H1 (cell line): Measurements from ENCODE around the gene SEC22C. TPM values are rescaled to one million over a fixed set of nuclear protein-coding genes. Genes with fewer than 3 reads are reported as not detected.

Experiments
- CTCF ChIA-PET: fragments of 300-600 bp; sonication (Branson Sonifier 250); formaldehyde crosslinking; loops from one replicate; lab custom pipeline; 2021; ENCODE audit not compliant: partially characterized antibody; lab: Charles Lee
- POLR2A ChIA-PET: fragments of 300-600 bp; sonication (Branson Sonifier 250); formaldehyde crosslinking; loops from one replicate; lab custom pipeline; 2021; ENCODE audit warnings: inconsistent platforms; ENCODE audit not compliant: partially characterized antibody; lab: Charles Lee
- DNase-seq, 2 experiments: peaks; one replicate each; pipeline versions ENCODE4 v3.0.0 to v3.0.0-alpha.2; 2010 to 2022; ENCODE audit warnings: low spot score in 2 of 2, low read depth in 1 of 2, mixed read lengths in 1 of 2
- FAIRE-seq: peaks from 2 replicates; lab custom pipeline; 2011; peaks lifted over from hg19 to GRCh38; lab: Jason Lieb, UNC
- H2AFZ ChIP-seq: 2 replicates; pipeline ENCODE4 v1.8.1; 2012; ENCODE audit warnings: low read length, inconsistent platforms
- H2AK5ac ChIP-seq: 2 replicates; pipeline ENCODE4 v1.6.1; 2013; ENCODE audit warnings: low read depth, low read length
- H2BK120ac ChIP-seq: replicated peaks from 2 replicates; pipeline ENCODE3; 2013; ENCODE audit warnings: low read depth, low read length, inconsistent platforms
- H2BK12ac ChIP-seq: 2 replicates; pipeline ENCODE4 v1.6.1; 2013; ENCODE audit warnings: low read depth, low read length
- H2BK15ac ChIP-seq: 2 replicates; pipeline ENCODE4 v1.6.1; 2013; ENCODE audit warnings: low read length
- H2BK20ac ChIP-seq: 2 replicates; pipeline ENCODE4 v1.6.1; 2013; ENCODE audit warnings: low read length
- H2BK5ac ChIP-seq: 2 replicates; pipeline ENCODE4 v1.6.1; 2013; ENCODE audit warnings: low read depth, low read length
- H3K14ac ChIP-seq: 2 replicates; pipeline ENCODE4 v1.6.1; 2013; ENCODE audit warnings: inconsistent platforms; ENCODE audit not compliant: insufficient read length
- H3K18ac ChIP-seq: 2 replicates; pipeline ENCODE4 v1.6.1; 2013; ENCODE audit warnings: low read length; ENCODE audit errors: extremely low read depth
- H3K23ac ChIP-seq: 2 replicates; pipeline ENCODE4 v1.6.1; 2013; ENCODE audit warnings: inconsistent platforms; ENCODE audit not compliant: insufficient read length
- H3K23me2 ChIP-seq: 2 replicates; pipeline ENCODE4 v1.6.1; 2013; ENCODE audit warnings: low read depth, low read length
- H3K27ac ChIP-seq: 2 replicates; pipeline ENCODE4 v1.6.1; 2011; ENCODE audit warnings: low read depth, low read length, inconsistent platforms
- H3K27me3 ChIP-seq, 4 experiments: replicated peaks in 1 of 4; 1 replicate in 1 of 4; 2 replicates in 3 of 4; pipeline versions ENCODE4 v1.6.1 to v1.8.1; 2011 to 2013; ENCODE audit warnings: low read length in 3 of 4, mild to moderate bottlenecking in 3 of 4, inconsistent platforms in 2 of 4, mixed read lengths in 2 of 4, moderate library complexity in 1 of 4; ENCODE audit not compliant: control insufficient read depth in 3 of 4, insufficient read depth in 3 of 4; ENCODE audit errors: extremely low read depth in 1 of 4
- H3K36me3 ChIP-seq, 4 experiments: 2 replicates each; pipeline versions ENCODE4 v1.6.1 to v1.8.1; 2011 to 2013; ENCODE audit warnings: mild to moderate bottlenecking in 4 of 4, low read length in 3 of 4, moderate library complexity in 2 of 4, control low read depth in 1 of 4, inconsistent platforms in 1 of 4; ENCODE audit not compliant: insufficient read depth in 4 of 4, control insufficient read depth in 2 of 4
- H3K4ac ChIP-seq: replicated peaks from 2 replicates; pipeline ENCODE3; 2013; ENCODE audit warnings: low read length, low read depth, mixed read lengths, inconsistent platforms; ENCODE audit not compliant: insufficient read length
- H3K4me1 ChIP-seq, 4 experiments: replicated peaks in 1 of 4; 1 replicate in 1 of 4; 2 replicates in 3 of 4; pipeline versions ENCODE4 v1.6.1 to v1.8.1; 2011 to 2013; ENCODE audit warnings: low read length in 3 of 4, inconsistent platforms in 2 of 4, mixed read lengths in 1 of 4; ENCODE audit not compliant: insufficient read depth in 4 of 4, control insufficient read depth in 3 of 4
- H3K4me2 ChIP-seq, 2 experiments: 2 replicates each; pipeline versions ENCODE4 v1.6.1 to v1.8.1; 2011 to 2013; ENCODE audit warnings: low read depth in 2 of 2, low read length in 2 of 2, control low read depth in 1 of 2, inconsistent platforms in 1 of 2, mild to moderate bottlenecking in 1 of 2; ENCODE audit not compliant: insufficient read depth in 1 of 2
- H3K4me3 ChIP-seq, 4 experiments: fragments of 200-600, 300-600 bp in 1 of 4; sonication (generic), shearing (Covaris generic), sonication (Bioruptor Twin) in 1 of 4; 2 replicates each; pipeline versions ENCODE4 v1.5.1 to v1.8.1; 2011 to 2016; ENCODE audit warnings: low read length in 4 of 4, low read depth in 3 of 4, control low read depth in 2 of 4, inconsistent platforms in 2 of 4, mild to moderate bottlenecking in 2 of 4, mixed read lengths in 1 of 4, moderate library complexity in 1 of 4; ENCODE audit not compliant: insufficient read depth in 2 of 4; ENCODE audit errors: extremely low read depth in 1 of 4
- H3K56ac ChIP-seq: replicated peaks from 2 replicates; pipeline ENCODE3; 2013; ENCODE audit warnings: low read depth, mild to moderate bottlenecking, mixed read lengths, low read length, inconsistent platforms; ENCODE audit not compliant: insufficient read length
- H3K79me1 ChIP-seq: 2 replicates; pipeline ENCODE4 v1.6.1; 2013; ENCODE audit warnings: low read depth, low read length, control low read depth
- H3K79me2 ChIP-seq, 2 experiments: 2 replicates each; pipeline versions ENCODE4 v1.6.1 to v1.8.1; 2012 to 2013; ENCODE audit warnings: low read length in 2 of 2, mild to moderate bottlenecking in 2 of 2, inconsistent platforms in 1 of 2; ENCODE audit not compliant: insufficient read depth in 2 of 2, control insufficient read depth in 1 of 2
- H3K9ac ChIP-seq, 4 experiments: replicated peaks in 1 of 4; 1 replicate in 1 of 4; 2 replicates in 3 of 4; pipeline versions ENCODE4 v1.6.1 to v1.8.1; 2011 to 2013; ENCODE audit warnings: low read depth in 3 of 4, low read length in 3 of 4, control low read depth in 2 of 4, mild to moderate bottlenecking in 2 of 4, moderate library complexity in 2 of 4, inconsistent platforms in 1 of 4; ENCODE audit errors: extremely low read depth in 1 of 4
- H3K9me3 ChIP-seq, 2 experiments: 2 replicates each; pipeline versions ENCODE4 v1.6.1 to v1.8.1; 2012 to 2013; ENCODE audit warnings: mild to moderate bottlenecking in 2 of 2, moderate library complexity in 2 of 2, control low read depth in 1 of 2, inconsistent platforms in 1 of 2, low read depth in 1 of 2, low read length in 1 of 2, mixed read lengths in 1 of 2; ENCODE audit not compliant: insufficient read depth in 2 of 2
- H4K20me1 ChIP-seq, 2 experiments: replicated peaks in 1 of 2; 2 replicates each; pipeline versions ENCODE3 to v1.8.1; 2011 to 2013; ENCODE audit warnings: inconsistent platforms in 2 of 2, low read length in 2 of 2, mild to moderate bottlenecking in 1 of 2; ENCODE audit not compliant: insufficient read depth in 2 of 2, control insufficient read depth in 1 of 2
- H4K5ac ChIP-seq: 2 replicates; pipeline ENCODE4 v1.6.1; 2013; ENCODE audit warnings: low read length, low read depth, mixed read lengths, inconsistent platforms; ENCODE audit not compliant: insufficient read length
- H4K8ac ChIP-seq: 2 replicates; pipeline ENCODE4 v1.8.0; 2013; ENCODE audit warnings: mild to moderate bottlenecking, moderate library complexity, low read length, inconsistent platforms; ENCODE audit not compliant: insufficient read depth; ENCODE audit errors: extremely low read depth
- H4K91ac ChIP-seq: replicated peaks from 2 replicates; pipeline ENCODE3; 2013; ENCODE audit warnings: low read length, mixed read lengths, inconsistent platforms; ENCODE audit not compliant: insufficient read length
- KDM1A ChIP-seq: fragments of 200-600, 300-600 bp; sonication (generic); IDR thresholded peaks from 2 replicates; pipeline ENCODE4 v1.7.1; 2016; ENCODE audit warnings: mild to moderate bottlenecking, low read length, borderline replicate concordance
- SIN3A ChIP-seq, 2 experiments: IDR thresholded peaks in 1 of 2; conservative IDR thresholded peaks in 1 of 2; 2 replicates each; pipeline ENCODE4 v1.6.1; 2011 to 2012; ENCODE audit warnings: low read length in 2 of 2, improper control_type of control experiment in 1 of 2, low read depth in 1 of 2, mild to moderate bottlenecking in 1 of 2
- WGBS, 2 experiments: shearing (Covaris generic) in 1 of 2; methylation state at CpG; one replicate each; pipeline versions ENCODE4 v1.1.6 to v1.1.7; 2013 to 2015; ENCODE audit warnings: low lambda C conversion rate in 2 of 2, mixed read lengths in 2 of 2, inconsistent platforms in 1 of 2, low coverage in 1 of 2, missing lambda C conversion rate in 1 of 2; ENCODE audit not compliant: insufficient replicate concordance in 2 of 2, insufficient coverage in 1 of 2, insufficient read length in 1 of 2; ENCODE audit errors: extremely low coverage in 1 of 2, missing lambda C conversion rate in 1 of 2; 5-methylcytosine and 5-hydroxymethylcytosine counted together
- polyA plus RNA-seq, 7 experiments: library from polyadenylated mRNA; depleted of rRNA in 3 of 7; stranded (reverse) in 5 of 7; unstranded in 2 of 7; fragments of >200 nt in 5 of 7; fragments of 200-250 nt in 2 of 7; gene quantifications; 1 replicate in 5 of 7; 2 replicates in 1 of 7; 4 replicates in 1 of 7; pipeline versions ENCODE4 v1.2.1 to v1.2.3, GENCODE V29; 2011 to 2013; ENCODE audit warnings: missing spikeins in 2 of 7, mixed read lengths in 2 of 7
- total RNA-seq: library from RNA; stranded (reverse); fragmentation: NEBNext Ultra II Directional; extraction: Animal tissue kit (Norgen Biotek cat#: 25700); gene quantifications from 2 replicates; pipeline ENCODE4 v1.2.1, GENCODE V29; 2021

The SEC22C gene
- total and polyA plus RNA-seq, 2 of the 8 experiments (the other 6 are each of a cell fraction or from before 2014, with no cell fraction given), result 23.4 to 38.3 TPM

- Histone ChIP-seq H3K4ac (no peak overlapping the region), H3K23ac (no peak overlapping the region), H4K5ac (no peak overlapping the region), H3K36me3 (no peaks in the 10 kb centered on the region), H2AK5ac (no peak overlapping the region; the same call in 1 of the 2 replicates), H3K14ac (no peak overlapping the region), H3K27ac (no peak overlapping the region), H4K20me1 (peaks cover 0 to 4% of the 10 kb centered on the region in 2 experiments), H3K4me1 (peaks cover 0 to 12% (median 2%) of the 10 kb centered on the region in 4 experiments; a peak in 3 of 7 replicates), H3K79me1 (no peaks in the 10 kb centered on the region), H3K9me3 (no peaks in the 10 kb centered on the region), H3K23me2 (peaks cover 19% of the 10 kb centered on the region), H3K4me3 (no peak overlapping the region), H3K27me3 (peaks cover 0 to 29% (median 24%) of the 10 kb centered on the region in 4 experiments; a peak in 6 of 7 replicates), H3K56ac (no peak overlapping the region), H2BK5ac (no peak overlapping the region), H2BK20ac (no peak overlapping the region), H4K91ac (no peak overlapping the region), H3K4me2 (no peak overlapping the region), H4K8ac (no peak overlapping the region), H3K18ac (no peak overlapping the region), H3K79me2 (no peaks in the 10 kb centered on the region), H2AFZ (no peak overlapping the region), H2BK120ac (no peak overlapping the region), H2BK15ac (no peak overlapping the region), H3K9ac (no peak overlapping the region), H2BK12ac (no peak overlapping the region)
- WGBS, 2 experiments, result 89% methylated on average over 6 of the region's 6 CpGs; no CpG with 5 or more reads in 1 of the 2 experiments
- DNase-seq (peak in 1 of 2 experiments; percentile 39), FAIRE-seq (no peak)
- TF ChIP-seq KDM1A, result no peak
- no peak for TF ChIP-seq SIN3A (conservative IDR thresholded peaks at IDR 0.05 in 1 of 2, IDR thresholded peaks at IDR 0.05 in 1 of 2; ENCODE audit: low read depth in 1 of 2, low read length in 2 of 2)
- ChIA-PET CTCF (interaction anchor here (1.2 to 1.8 kb wide), 3 partner anchors 31 to 258 kb away, joined by 3 to 7 read pairs (median 7); no protein-coding TSS in a partner anchor), POLR2A (interaction anchor here (0.5 to 1.1 kb wide), 4 partner anchors 18 to 78 kb away, joined by 3 to 4 read pairs (median 4); no protein-coding TSS in a partner anchor)
Observed at GRCh38 chr3:42505128-42505848, 76.5 kb downstream of the SEC22C start.
